IPS-11a (cell line): ENCODE measurements around the gene RSPH9.

ENCODE experiments used
- H3K4me3 ChIP-seq: one replicate; pipeline ENCODE4 v1.5.1; 2013; ENCODE audit warnings: low read depth, low read length, control low read depth

The RSPH9 gene

GRCh38 chr6:43644940-43645612, at the start of gene RSPH9:
TSS of gene RSPH9 (plus strand) at chr6:43645036. CDS start at chr6:43645099, 63 bp downstream.
- H3K4me3 ChIP-seq = peak within 1 kb of the TSS; percentile 58

GRCh38 chr6:43600595-43600994, 44.2 kb upstream of the RSPH9 start:
- H3K4me3 ChIP-seq = no peak overlapping the region

- no peak overlapping the region for H3K4me3 ChIP-seq
These were observed 40.7 kb upstream of the RSPH9 start for GRCh38 chr6:43604174-43604573.

GRCh38 chr6:43606019-43606418, 38.8 kb upstream of the RSPH9 start:
- H3K4me3 ChIP-seq = no peak overlapping the region

- no peak overlapping the region for H3K4me3 ChIP-seq
These were observed 36.5 kb upstream of the RSPH9 start for GRCh38 chr6:43608310-43608763.

- no peak overlapping the region for H3K4me3 ChIP-seq
These were observed 36.0 kb upstream of the RSPH9 start for GRCh38 chr6:43608807-43609206.

- H3K4me3 ChIP-seq = no peak overlapping the region
These were observed 35.4 kb upstream of the RSPH9 start for GRCh38 chr6:43609402-43609801.

- no peak overlapping the region for H3K4me3 ChIP-seq
These were observed 34.4 kb upstream of the RSPH9 start for GRCh38 chr6:43610431-43610830.

- H3K4me3 ChIP-seq = no peak overlapping the region
These were observed 31.0 kb upstream of the RSPH9 start for GRCh38 chr6:43613721-43614395.

GRCh38 chr6:43614396-43614730, 30.5 kb upstream of the RSPH9 start:
- H3K4me3 ChIP-seq = no peak overlapping the region

GRCh38 chr6:43616725-43617472, 27.9 kb upstream of the RSPH9 start:
- no peak overlapping the region for H3K4me3 ChIP-seq

GRCh38 chr6:43621078-43621835, 23.6 kb upstream of the RSPH9 start:
- H3K4me3 ChIP-seq = no peak overlapping the region

- H3K4me3 ChIP-seq = no peak overlapping the region
These were observed 23.0 kb upstream of the RSPH9 start for GRCh38 chr6:43621836-43622180.

GRCh38 chr6:43622541-43622940, 22.3 kb upstream of the RSPH9 start:
- no peak overlapping the region for H3K4me3 ChIP-seq

- no peak overlapping the region for H3K4me3 ChIP-seq
These were observed 20.7 kb upstream of the RSPH9 start for GRCh38 chr6:43623880-43624785.

GRCh38 chr6:43624786-43625288, 20.0 kb upstream of the RSPH9 start:
- H3K4me3 ChIP-seq = no peak overlapping the region

- no peak overlapping the region for H3K4me3 ChIP-seq
These were observed 19.3 kb upstream of the RSPH9 start for GRCh38 chr6:43625393-43625992.

GRCh38 chr6:43627008-43627825, 17.6 kb upstream of the RSPH9 start:
- H3K4me3 ChIP-seq = no peak overlapping the region
